ENCODE data around the gene ALG14. TPM values are rescaled to one million over a fixed set of nuclear protein-coding genes. Genes with fewer than 3 reads are reported as not detected.

The ALG14 gene
- total RNA-seq, 1 donor from 2014 or later, result 5.5 TPM

DNA sequence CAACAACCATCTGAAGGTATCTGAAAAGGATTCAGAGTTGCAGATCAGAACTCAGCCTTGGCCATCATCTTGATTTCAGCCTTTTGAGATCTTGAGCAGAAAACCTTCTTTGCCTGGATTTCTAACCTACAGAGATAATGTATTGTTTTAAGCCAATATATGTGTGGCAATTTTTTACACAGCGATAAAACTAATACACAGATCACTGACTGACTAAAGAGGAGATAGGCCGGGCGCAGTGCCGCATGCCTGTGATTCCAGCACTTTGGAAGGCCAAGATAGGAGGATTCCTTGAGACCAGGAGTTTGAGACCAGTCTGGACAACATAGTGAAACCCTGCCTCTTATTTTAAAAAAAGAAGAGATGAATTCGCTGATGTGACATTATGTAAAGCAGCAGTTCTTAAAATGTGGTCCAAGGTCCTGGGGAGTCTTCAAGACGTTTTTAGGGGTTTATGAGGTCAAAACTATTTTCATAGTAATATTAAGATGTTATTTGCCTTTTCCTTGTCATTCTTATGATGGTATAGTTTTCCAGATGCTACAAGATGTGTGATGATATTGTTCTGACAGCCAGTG is 95.7 kb downstream of the ALG14 start:
- TF ChIP-seq, protein P1, sequence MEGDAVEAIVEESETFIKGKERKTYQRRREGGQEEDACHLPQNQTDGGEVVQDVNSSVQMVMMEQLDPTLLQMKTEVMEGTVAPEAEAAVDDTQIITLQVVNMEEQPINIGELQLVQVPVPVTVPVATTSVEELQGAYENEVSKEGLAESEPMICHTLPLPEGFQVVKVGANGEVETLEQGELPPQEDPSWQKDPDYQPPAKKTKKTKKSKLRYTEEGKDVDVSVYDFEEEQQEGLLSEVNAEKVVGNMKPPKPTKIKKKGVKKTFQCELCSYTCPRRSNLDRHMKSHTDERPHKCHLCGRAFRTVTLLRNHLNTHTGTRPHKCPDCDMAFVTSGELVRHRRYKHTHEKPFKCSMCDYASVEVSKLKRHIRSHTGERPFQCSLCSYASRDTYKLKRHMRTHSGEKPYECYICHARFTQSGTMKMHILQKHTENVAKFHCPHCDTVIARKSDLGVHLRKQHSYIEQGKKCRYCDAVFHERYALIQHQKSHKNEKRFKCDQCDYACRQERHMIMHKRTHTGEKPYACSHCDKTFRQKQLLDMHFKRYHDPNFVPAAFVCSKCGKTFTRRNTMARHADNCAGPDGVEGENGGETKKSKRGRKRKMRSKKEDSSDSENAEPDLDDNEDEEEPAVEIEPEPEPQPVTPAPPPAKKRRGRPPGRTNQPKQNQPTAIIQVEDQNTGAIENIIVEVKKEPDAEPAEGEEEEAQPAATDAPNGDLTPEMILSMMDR (conservative IDR thresholded peaks at IDR 0.05), result no peak
- H3K4me1 Mint-ChIP-seq, result peaks cover 2% of the 10 kb centered on the region
- peaks cover 4% of the 10 kb centered on the region for H3K9me3 Mint-ChIP-seq

DNA sequence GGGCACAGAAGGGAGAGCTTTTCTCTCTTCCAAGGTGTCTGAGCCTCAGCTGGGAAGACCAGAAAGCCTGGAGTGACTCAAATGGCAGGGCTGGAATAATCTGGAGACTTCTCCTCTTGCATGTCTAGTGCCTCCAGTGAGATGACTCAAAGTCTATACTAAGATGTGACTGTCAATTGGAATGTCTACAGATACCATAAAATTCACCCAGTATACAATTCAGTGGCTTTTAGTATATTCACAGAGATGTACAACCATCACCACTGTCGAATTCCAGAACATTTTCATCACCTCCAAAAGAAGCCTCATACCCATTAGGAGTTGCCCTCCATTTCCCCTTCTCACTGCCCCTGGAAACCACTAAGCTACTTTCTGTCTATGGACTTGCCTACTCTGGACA is 97.9 kb downstream of the ALG14 start:
- H3K36me3 Mint-ChIP-seq (ENCODE audit: low read depth), result peaks cover 4% of the 10 kb centered on the region
- H3K4me1 Mint-ChIP-seq, result peaks cover 16% of the 10 kb centered on the region
- H3K27ac Mint-ChIP-seq (ENCODE audit: unreplicated experiment), result no peak overlapping the region

More for the DNA sequence above, 95.7 kb downstream of the ALG14 start:
- H3K36me3 Mint-ChIP-seq (ENCODE audit: low read depth), result peaks cover 4% of the 10 kb centered on the region
- no peaks in the 10 kb centered on the region for H3K27me3 Mint-ChIP-seq (ENCODE audit: low read depth)
- no peak overlapping the region for H3K27ac Mint-ChIP-seq (ENCODE audit: unreplicated experiment)
- DNase-seq (ENCODE audit: low read depth, low spot score), result no peak
- no peak overlapping the region for H3K4me3 Mint-ChIP-seq

DNA sequence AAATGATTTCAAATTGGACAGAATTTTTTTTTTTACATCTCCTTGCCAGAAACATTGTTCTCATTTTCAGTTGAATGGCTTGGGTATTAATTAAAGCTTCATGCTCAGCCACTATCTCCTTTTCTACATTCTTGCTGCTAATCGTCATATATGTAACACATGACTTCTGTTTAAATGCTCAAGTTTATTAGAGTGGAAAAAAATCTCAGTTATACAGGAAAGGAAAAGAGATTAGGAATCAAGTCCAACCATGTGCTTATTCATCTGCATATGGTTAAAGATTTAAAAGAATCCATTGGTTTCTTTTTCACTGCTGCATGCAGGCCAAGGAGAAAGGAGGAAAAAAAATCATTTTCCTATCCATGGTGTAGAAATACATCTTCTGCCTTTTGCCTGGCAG is 98.5 kb downstream of the ALG14 start:
- H3K27ac Mint-ChIP-seq (ENCODE audit: unreplicated experiment), result no peak overlapping the region
- peaks cover 20% of the 10 kb centered on the region for H3K4me1 Mint-ChIP-seq
- H3K27me3 Mint-ChIP-seq (ENCODE audit: low read depth), result no peaks in the 10 kb centered on the region
- H3K9me3 Mint-ChIP-seq, result peaks cover 4% of the 10 kb centered on the region
- DNase-seq (ENCODE audit: low read depth, low spot score), result no peak
- TF ChIP-seq, protein P1 (conservative IDR thresholded peaks at IDR 0.05), result no peak
- H3K36me3 Mint-ChIP-seq (ENCODE audit: low read depth), result peaks cover 4% of the 10 kb centered on the region
- no peak overlapping the region for H3K4me3 Mint-ChIP-seq

More for the DNA sequence above, 97.9 kb downstream of the ALG14 start:
- H3K4me3 Mint-ChIP-seq, result no peak overlapping the region
- TF ChIP-seq, protein P1 (conservative IDR thresholded peaks at IDR 0.05), result no peak
- no peaks in the 10 kb centered on the region for H3K27me3 Mint-ChIP-seq (ENCODE audit: low read depth)
- peaks cover 4% of the 10 kb centered on the region for H3K9me3 Mint-ChIP-seq
- no peak for DNase-seq (ENCODE audit: low read depth, low spot score)

DNA sequence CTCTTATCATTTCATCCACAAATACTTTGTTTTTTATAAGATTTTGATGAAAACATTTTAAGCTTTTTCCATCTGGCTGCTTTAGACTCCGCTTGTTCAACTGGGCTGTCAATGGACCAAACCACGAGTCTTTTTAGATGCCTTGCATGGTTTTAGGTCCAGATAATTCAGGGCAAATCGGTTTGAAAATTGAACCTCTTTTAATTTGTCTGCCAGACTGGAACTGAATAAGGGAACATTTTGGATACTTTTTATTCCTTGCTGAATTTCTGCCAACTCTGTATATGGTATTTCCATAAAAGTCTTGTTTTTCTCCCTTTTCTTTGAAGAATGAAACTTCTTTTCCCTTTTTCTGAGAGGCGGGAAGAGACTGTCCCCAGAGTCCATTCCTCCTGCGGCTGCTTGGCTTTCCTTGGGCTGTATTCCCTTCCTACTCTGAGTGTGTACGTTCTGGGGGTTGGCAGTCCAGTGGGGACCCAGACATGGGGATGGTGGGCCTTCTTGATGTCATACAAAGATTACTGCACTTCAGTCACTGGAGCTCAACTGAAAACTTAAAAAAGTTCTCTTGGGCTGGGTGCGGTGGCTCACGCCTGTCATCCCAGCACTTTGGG is 99.3 kb downstream of the ALG14 start:
- TF ChIP-seq, protein P1 (conservative IDR thresholded peaks at IDR 0.05), result no peak
- Mint-ChIP-seq H3K27ac (ENCODE audit: unreplicated experiment) (no peak overlapping the region), H3K36me3 (ENCODE audit: low read depth) (peaks cover 4% of the 10 kb centered on the region), H3K4me1 (peaks cover 25% of the 10 kb centered on the region), H3K27me3 (ENCODE audit: low read depth) (no peaks in the 10 kb centered on the region), H3K4me3 (no peak overlapping the region), H3K9me3 (peaks cover 4% of the 10 kb centered on the region)
- no peak for DNase-seq (ENCODE audit: low read depth, low spot score)

DNA sequence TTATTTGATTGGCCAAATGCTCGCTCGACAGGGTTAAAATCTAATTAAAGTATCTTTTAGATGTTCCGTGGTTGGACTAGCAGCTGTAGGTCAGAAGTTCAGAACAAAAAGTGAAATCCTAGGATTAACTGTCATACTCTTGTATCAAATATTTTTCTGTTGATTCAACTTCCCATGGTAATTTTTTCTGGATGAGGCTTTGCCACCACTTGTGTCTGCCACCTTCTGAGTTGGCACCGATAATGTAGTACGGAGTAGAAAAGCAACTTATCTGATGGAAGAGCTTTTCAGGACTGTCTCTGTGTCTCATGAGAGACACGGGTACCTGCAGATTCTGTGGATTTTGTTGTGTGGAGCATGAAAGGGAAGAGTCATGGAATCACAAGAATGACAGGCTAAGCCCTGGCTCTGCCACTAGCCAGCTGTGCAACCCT is 101.2 kb downstream of the ALG14 start:
- Mint-ChIP-seq H3K36me3 (ENCODE audit: low read depth) (peaks cover 4% of the 10 kb centered on the region), H3K27me3 (ENCODE audit: low read depth) (no peaks in the 10 kb centered on the region), H3K4me3 (no peak overlapping the region), H3K4me1 (peaks cover 37% of the 10 kb centered on the region), H3K27ac (ENCODE audit: unreplicated experiment) (peak overlapping the region; percentile 24), H3K9me3 (peaks cover 4% of the 10 kb centered on the region)
- no peak for DNase-seq (ENCODE audit: low read depth, low spot score)
- TF ChIP-seq, protein P1 (conservative IDR thresholded peaks at IDR 0.05), result no peak

Measured in neural crest cell (in vitro differentiated cells).